Natural killer cell (primary cell): Measurements from ENCODE around the gene CTDSP2. TPM values are rescaled to one million over a fixed set of nuclear protein-coding genes. Genes with fewer than 3 reads are reported as not detected.
A peak's percentile ranks its signal among the peaks of the same experiment; 100 is the strongest.
"Not testable (repeated sequence)": the region's sequence is repeated elsewhere in the genome, so short reads cannot be mapped to it uniquely, and the experiment has no call there.

Experiments used
- ATAC-seq, 3 donors: fragments of 150-1000 bp in 2 of 3; fragments of 200-7000 bp in 1 of 3; cut with Tn5 transposase; 1 replicate in 1 of 3; 2 replicates in 2 of 3; pipeline ENCODE4 v1.10.0; 2021; ENCODE audit warnings: mild to moderate bottlenecking in 2 of 3, moderate library complexity in 2 of 3
- DNase-seq, 2 donors: peaks; one replicate each; pipeline versions ENCODE4 v3.0.0 to v3.0.0-alpha.2; 2013 to 2021; ENCODE audit warnings: mixed read lengths in 1 of 2
- H3K27ac ChIP-seq: one replicate; pipeline ENCODE4 v1.5.1; 2013; ENCODE audit warnings: mild to moderate bottlenecking, low read length
- H3K27me3 ChIP-seq: one replicate; pipeline ENCODE4 v1.6.1; 2013; ENCODE audit warnings: low read length; ENCODE audit not compliant: control insufficient read depth, insufficient read depth
- H3K36me3 ChIP-seq: one replicate; pipeline ENCODE4 v1.6.1; 2013; ENCODE audit warnings: low read length; ENCODE audit not compliant: control insufficient read depth, insufficient read depth
- H3K4me1 ChIP-seq: one replicate; pipeline ENCODE4 v1.6.1; 2013; ENCODE audit warnings: low read length; ENCODE audit not compliant: control insufficient read depth, insufficient read depth
- H3K4me3 ChIP-seq: one replicate; pipeline ENCODE4 v1.5.1; 2013; ENCODE audit warnings: low read length
- H3K9me3 ChIP-seq: one replicate; pipeline ENCODE4 v1.6.1; 2013; ENCODE audit warnings: low read length; ENCODE audit not compliant: control insufficient read depth, insufficient read depth
- H3K27ac Mint-ChIP-seq, 2 donors: one replicate each; pipeline ENCODE4 v1.8.0; 2022; ENCODE audit warnings: mild to moderate bottlenecking in 2 of 2, mixed read lengths in 2 of 2, moderate library complexity in 1 of 2
- H3K27me3 Mint-ChIP-seq, 2 donors: one replicate each; pipeline ENCODE4 v1.8.0; 2022; ENCODE audit warnings: low read depth in 2 of 2, mixed read lengths in 2 of 2
- H3K36me3 Mint-ChIP-seq: one replicate; pipeline ENCODE4 v1.8.0; 2022; ENCODE audit warnings: mixed read lengths
- H3K4me1 Mint-ChIP-seq, 2 donors: one replicate each; pipeline ENCODE4 v1.8.0; 2022; ENCODE audit warnings: mixed read lengths in 2 of 2
- H3K4me3 Mint-ChIP-seq: one replicate; pipeline ENCODE4 v1.8.0; 2022; ENCODE audit warnings: mild to moderate bottlenecking, moderate library complexity, mixed read lengths
- H3K9me3 Mint-ChIP-seq, 2 donors: one replicate each; pipeline ENCODE4 v1.8.0; 2022; ENCODE audit warnings: mixed read lengths in 2 of 2
- CTCF ChIP-seq: fragments of 200-600 bp; IDR thresholded peaks from one replicate; pipeline ENCODE4 v1.8.0; 2022; ENCODE audit warnings: antibody characterized with exemption
- WGBS: methylation state at CpG from one replicate; pipeline ENCODE4 v1.1.7; 2013; ENCODE audit warnings: missing lambda C conversion rate; ENCODE audit not compliant: insufficient coverage; 5-methylcytosine and 5-hydroxymethylcytosine counted together
- intact Hi-C: fragments of 100-400 bp; cut with micrococcal nuclease; formaldehyde crosslinking; loops from one replicate; pipeline ENCODE4 v1.14.2; 2022
- total RNA-seq, 4 donors: library from RNA; stranded (reverse); fragments of 120-200 nt in 1 of 4; gene quantifications; one replicate each; pipeline versions ENCODE4 v1.2.3 to v1.2.4, GENCODE V29; 2013 to 2022

Gene CTDSP2
- total RNA-seq, 3 donors from 2014 or later (not counting 1 experiment from before 2014, with no cell fraction given), result 93.8 to 135 (median 123) TPM

GRCh38 chr12:57852200-57852599 lies 5.7 kb upstream of the CTDSP2 start:
- Histone ChIP-seq H3K27me3 (peaks cover 11% of the 10 kb centered on the region), H3K9me3 (no peaks in the 10 kb centered on the region), H3K36me3 (no peaks in the 10 kb centered on the region), H3K27ac (no peak overlapping the region), H3K4me1 (peaks cover 11% of the 10 kb centered on the region), H3K4me3 (no peak overlapping the region)
- no peaks in the 10 kb centered on the region for H3K9me3 Mint-ChIP-seq
- H3K27me3 Mint-ChIP-seq, result peaks cover 49 to 52% of the 10 kb centered on the region in 2 donors
- no peak for DNase-seq
- 36% methylated on average over 11 of the region's 11 CpGs for WGBS
- no peak overlapping the region for H3K4me3 Mint-ChIP-seq
- peaks cover 0 to 25% of the 10 kb centered on the region in 2 donors for H3K4me1 Mint-ChIP-seq
- no peak for ATAC-seq
- no peak for TF ChIP-seq CTCF
- intact Hi-C loops, result no loop called here
- no peaks in the 10 kb centered on the region for H3K36me3 Mint-ChIP-seq
- H3K27ac Mint-ChIP-seq, result no peak overlapping the region

DNA sequence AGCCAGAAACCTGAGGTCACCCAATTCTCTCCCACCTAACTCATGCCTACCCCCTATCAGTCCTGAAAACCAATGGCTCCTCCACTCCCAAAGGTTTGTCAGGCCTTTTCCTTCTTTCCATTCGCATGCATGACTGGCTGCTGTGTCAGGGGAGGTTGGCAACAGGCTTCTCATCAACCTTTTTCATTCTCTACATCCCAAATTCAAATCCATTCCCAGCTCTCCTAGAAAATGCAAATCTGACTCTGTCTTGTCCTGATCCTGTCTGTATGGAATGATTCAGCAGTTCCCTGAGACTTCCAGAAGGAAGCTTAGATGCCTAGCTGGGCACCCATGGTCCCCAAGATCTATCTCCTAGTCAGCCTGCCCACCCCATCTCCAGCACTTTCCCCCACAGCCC lies 5.0 kb upstream of the CTDSP2 start:
- Histone ChIP-seq H3K27me3 (peaks cover 11% of the 10 kb centered on the region), H3K27ac (no peak overlapping the region), H3K4me1 (peaks cover 15% of the 10 kb centered on the region), H3K9me3 (no peaks in the 10 kb centered on the region), H3K36me3 (no peaks in the 10 kb centered on the region), H3K4me3 (no peak overlapping the region)
- WGBS, result 92% methylated on average over 1 of the region's 1 CpG
- Mint-ChIP-seq H3K4me1 (peaks cover 0 to 28% of the 10 kb centered on the region in 2 donors), H3K4me3 (no peak overlapping the region), H3K27me3 (peaks cover 43 to 47% of the 10 kb centered on the region in 2 donors), H3K27ac (no peak overlapping the region), H3K36me3 (no peaks in the 10 kb centered on the region), H3K9me3 (no peaks in the 10 kb centered on the region)
- DNase-seq (no peak), ATAC-seq (no peak)
- no peak for TF ChIP-seq CTCF
- intact Hi-C loops, result no loop called here

DNA sequence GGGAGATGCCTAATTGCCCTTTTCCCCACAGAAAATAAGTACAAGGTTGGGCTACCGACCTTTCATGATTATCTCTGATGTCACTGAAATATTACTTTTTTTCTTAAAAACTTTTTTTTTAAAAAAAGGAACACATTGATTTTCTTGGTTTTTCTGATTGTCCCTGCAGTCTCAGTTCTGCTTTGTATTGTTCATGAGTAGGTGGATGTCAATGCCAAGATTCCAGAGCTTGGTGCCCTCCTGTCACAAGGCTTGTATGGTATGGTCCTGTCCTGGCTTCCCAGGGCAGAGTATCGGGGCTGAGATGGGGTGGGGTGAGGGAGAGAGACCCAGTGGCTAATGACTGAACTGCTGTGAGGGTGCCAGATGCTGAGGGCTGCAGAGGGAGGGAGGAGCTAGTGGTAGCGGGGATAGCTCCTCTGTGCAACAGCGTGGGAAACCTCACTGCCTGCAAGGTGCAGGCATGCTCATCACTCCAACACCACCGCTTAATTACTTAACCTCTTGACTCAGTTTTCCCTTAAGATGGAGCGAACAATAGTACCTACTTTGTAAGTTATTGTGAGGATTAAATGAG lies 4.4 kb upstream of the CTDSP2 start:
- WGBS, result 47% methylated on average over 2 of the region's 6 CpGs
- H3K27me3 ChIP-seq, result peaks cover 11% of the 10 kb centered on the region
- DNase-seq (peak in 1 of 2 donors; percentile 38), ATAC-seq (peak in 2 of 3 donors; percentile 26 to 34)
- H3K36me3 ChIP-seq, result no peaks in the 10 kb centered on the region
- H3K27ac ChIP-seq, result no peak overlapping the region
- Mint-ChIP-seq H3K4me1 (peaks cover 0 to 28% of the 10 kb centered on the region in 2 donors), H3K4me3 (no peak overlapping the region), H3K27me3 (peaks cover 37 to 41% of the 10 kb centered on the region in 2 donors), H3K36me3 (no peaks in the 10 kb centered on the region), H3K27ac (no peak overlapping the region), H3K9me3 (no peaks in the 10 kb centered on the region)
- no peak overlapping the region for H3K4me3 ChIP-seq
- peaks cover 15% of the 10 kb centered on the region for H3K4me1 ChIP-seq
- no peak for TF ChIP-seq CTCF
- intact Hi-C loops, result no loop called here
- no peaks in the 10 kb centered on the region for H3K9me3 ChIP-seq

GRCh38 chr12:57849447-57849846 lies 2.9 kb upstream of the CTDSP2 start:
- DNase-seq, H3K36me3 ChIP-seq, H3K9me3 ChIP-seq, H3K9me3 Mint-ChIP-seq, H3K4me3 Mint-ChIP-seq, H3K27ac ChIP-seq, ATAC-seq, H3K36me3 Mint-ChIP-seq, H3K27ac Mint-ChIP-seq, H3K4me3 ChIP-seq: not testable (repeated sequence)
- H3K4me1 Mint-ChIP-seq, result peaks cover 2 to 31% of the 10 kb centered on the region in 2 donors
- Histone ChIP-seq H3K27me3 (peaks cover 11% of the 10 kb centered on the region), H3K4me1 (peaks cover 23% of the 10 kb centered on the region)
- peaks cover 28 to 29% of the 10 kb centered on the region in 2 donors for H3K27me3 Mint-ChIP-seq
- WGBS, result 96% methylated on average over 3 of the region's 3 CpGs
- intact Hi-C loops, result loop anchor here (5.0 kb wide), 1 partner anchor 67 kb away; the partner anchor contains the start of gene TSFM
